Effector memory CD4-positive, alpha-beta T cell (primary cell): ENCODE measurements around the gene XXYLT1.
"Not testable (repeated sequence)": the region's sequence is repeated elsewhere in the genome, so short reads cannot be mapped to it uniquely, and the experiment has no call there.

ENCODE experiments used
- DNase-seq, 3 donors: peaks; one replicate each; pipeline ENCODE4 v3.0.0-alpha.2; 2020
- H3K27ac ChIP-seq: 2 replicates; pipeline ENCODE4 v1.7.0; 2013; ENCODE audit warnings: mild to moderate bottlenecking, low read length, moderate library complexity; ENCODE audit not compliant: insufficient read depth, poor library complexity, severe bottlenecking
- H3K27me3 ChIP-seq: replicated peaks from 2 replicates; pipeline ENCODE4 v1.7.0; 2013; ENCODE audit warnings: mild to moderate bottlenecking, low read length; ENCODE audit not compliant: insufficient read depth, control insufficient read depth, poor library complexity, severe bottlenecking
- H3K36me3 ChIP-seq: 2 replicates; pipeline ENCODE4 v1.7.0; 2013; ENCODE audit warnings: mild to moderate bottlenecking, low read length, moderate library complexity; ENCODE audit not compliant: control insufficient read depth, insufficient read depth
- H3K4me1 ChIP-seq: 2 replicates; pipeline ENCODE4 v1.7.0; 2013; ENCODE audit warnings: low read length, mild to moderate bottlenecking; ENCODE audit not compliant: control insufficient read depth, insufficient read depth, poor library complexity, severe bottlenecking
- H3K4me3 ChIP-seq: 2 replicates; pipeline ENCODE4 v1.7.0; 2013; ENCODE audit warnings: low read length, low read depth, mild to moderate bottlenecking; ENCODE audit not compliant: insufficient read depth, poor library complexity, severe bottlenecking
- H3K9me3 ChIP-seq: 2 replicates; pipeline ENCODE4 v1.7.0; 2013; ENCODE audit warnings: mild to moderate bottlenecking, low read length, moderate library complexity; ENCODE audit not compliant: control insufficient read depth
- total RNA-seq, 3 donors: gene quantifications; one replicate each; lab custom pipeline; 2026; lab: John Stamatoyannopoulos, UW

XXYLT1 gene
- total RNA-seq = 9.0 to 9.9 (median 9.1) reads per million in 3 donors

- Histone ChIP-seq H3K27me3 (no peaks in the 10 kb centered on the region), H3K36me3 (no peaks in the 10 kb centered on the region), H3K9me3 (no peaks in the 10 kb centered on the region), H3K4me3 (peak within 1 kb of the TSS; percentile 78), H3K4me1 (peaks cover 21% of the 10 kb centered on the region), H3K27ac (peak within 1 kb of the TSS; percentile 63)
- peak; percentile 73 to 81 (median 78) for DNase-seq
Measured at GRCh38 chr3:195270817-195271409, at the start of gene XXYLT1. Gene XXYLT1 (minus strand): TSS chr3:195271159. CDS start chr3:195271058, 101 bp downstream.

- Histone ChIP-seq H3K4me1 (no peaks in the 10 kb centered on the region), H3K27me3 (no peaks in the 10 kb centered on the region), H3K36me3 (peaks cover 40% of the 10 kb centered on the region), H3K9me3 (no peaks in the 10 kb centered on the region), H3K4me3 (no peak overlapping the region), H3K27ac (no peak overlapping the region)
- DNase-seq = no peak
Measured at GRCh38 chr3:195319060-195319459, 48.1 kb upstream of the XXYLT1 start.

GRCh38 chr3:195312714-195313113, 41.8 kb upstream of the XXYLT1 start:
- H3K27ac ChIP-seq = no peak overlapping the region
- no peaks in the 10 kb centered on the region for H3K9me3 ChIP-seq
- no peak overlapping the region for H3K4me3 ChIP-seq
- no peak for DNase-seq
- H3K27me3 ChIP-seq = no peaks in the 10 kb centered on the region
- H3K4me1 ChIP-seq = no peaks in the 10 kb centered on the region
- H3K36me3 ChIP-seq = no peaks in the 10 kb centered on the region

- Histone ChIP-seq H3K36me3 (peaks cover 11% of the 10 kb centered on the region), H3K4me3 (no peak overlapping the region), H3K4me1 (no peaks in the 10 kb centered on the region), H3K27me3 (no peaks in the 10 kb centered on the region), H3K9me3 (no peaks in the 10 kb centered on the region), H3K27ac (no peak overlapping the region)
- DNase-seq = no peak
Measured at GRCh38 chr3:195307711-195308110, 36.8 kb upstream of the XXYLT1 start.

- Histone ChIP-seq H3K36me3 (peaks cover 22% of the 10 kb centered on the region), H3K27me3 (no peaks in the 10 kb centered on the region), H3K27ac (no peak overlapping the region), H3K9me3 (no peaks in the 10 kb centered on the region), H3K4me1 (no peaks in the 10 kb centered on the region), H3K4me3 (no peak overlapping the region)
- no peak for DNase-seq
Measured at GRCh38 chr3:195306369-195306768, 35.4 kb upstream of the XXYLT1 start.

GRCh38 chr3:195302431-195302830, 31.5 kb upstream of the XXYLT1 start:
- H3K36me3 ChIP-seq = peaks cover 32% of the 10 kb centered on the region
- H3K4me3 ChIP-seq = no peak overlapping the region
- no peak for DNase-seq
- H3K27me3 ChIP-seq = no peaks in the 10 kb centered on the region
- no peaks in the 10 kb centered on the region for H3K4me1 ChIP-seq
- no peaks in the 10 kb centered on the region for H3K9me3 ChIP-seq
- H3K27ac ChIP-seq = no peak overlapping the region

- Histone ChIP-seq H3K27ac (no peak overlapping the region), H3K9me3 (no peaks in the 10 kb centered on the region), H3K4me1 (no peaks in the 10 kb centered on the region), H3K4me3 (no peak overlapping the region), H3K27me3 (no peaks in the 10 kb centered on the region), H3K36me3 (peaks cover 36% of the 10 kb centered on the region)
- no peak for DNase-seq
Measured at GRCh38 chr3:195297446-195297845, 26.5 kb upstream of the XXYLT1 start.

- Histone ChIP-seq H3K9me3 (no peaks in the 10 kb centered on the region), H3K27ac (no peak overlapping the region), H3K36me3 (peaks cover 36% of the 10 kb centered on the region), H3K4me1 (no peaks in the 10 kb centered on the region), H3K4me3 (no peak overlapping the region), H3K27me3 (no peaks in the 10 kb centered on the region)
- no peak for DNase-seq
Measured at GRCh38 chr3:195296662-195297061, 25.7 kb upstream of the XXYLT1 start.

GRCh38 chr3:195291121-195291520, 20.2 kb upstream of the XXYLT1 start:
- Histone ChIP-seq H3K27ac (no peak overlapping the region), H3K4me3 (no peak overlapping the region), H3K36me3 (peaks cover 54% of the 10 kb centered on the region), H3K9me3 (no peaks in the 10 kb centered on the region), H3K27me3 (no peaks in the 10 kb centered on the region), H3K4me1 (no peaks in the 10 kb centered on the region)
- DNase-seq = no peak

- H3K27me3 ChIP-seq, H3K4me3 ChIP-seq, H3K27ac ChIP-seq, H3K9me3 ChIP-seq, DNase-seq, H3K4me1 ChIP-seq: not testable (repeated sequence)
- peaks cover 54% of the 10 kb centered on the region for H3K36me3 ChIP-seq
Measured at GRCh38 chr3:195290643-195291042, 19.7 kb upstream of the XXYLT1 start.
